ENCODE data around the gene EXOC7. TPM values are rescaled to one million over a fixed set of nuclear protein-coding genes. Genes with fewer than 3 reads are reported as not detected.

Gene EXOC7
- total and polyA plus RNA-seq, 2 of the 4 experiments (the other 2 are of a cell fraction) = 85.9 to 118 TPM

DNA sequence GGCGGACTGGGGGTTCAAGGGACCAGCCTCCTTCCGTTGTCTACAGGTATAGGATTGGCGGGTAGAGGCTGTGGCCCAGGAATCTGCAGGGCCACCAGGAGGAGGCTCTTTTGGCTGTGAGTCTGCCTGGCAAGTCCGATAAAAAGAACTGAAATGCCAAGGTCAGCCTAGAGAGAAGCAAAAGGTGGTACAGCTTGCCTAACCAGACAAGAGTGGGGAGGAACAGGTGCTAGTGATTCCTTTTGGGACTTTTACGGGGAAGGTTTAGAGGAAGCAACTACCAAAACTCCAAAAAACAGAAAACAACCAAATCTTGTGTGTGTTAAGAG lies 70.8 kb downstream of the EXOC7 start:
- Histone ChIP-seq H3K56ac (ENCODE audit: extremely low read depth, insufficient read depth, low read length) (no peak overlapping the region), H3K14ac (replicated peaks; ENCODE audit: low read depth, low read length) (no peak overlapping the region), H4K5ac (ENCODE audit: low read depth, low read length) (no peak overlapping the region), H3K79me1 (ENCODE audit: low read depth in 1 of 2, low read length in 2 of 2) (no peaks in the 10 kb centered on the region), H3K9me3 (ENCODE audit: control insufficient read depth, insufficient read depth, low read length) (no peaks in the 10 kb centered on the region), H2AFZ (replicated peaks; ENCODE audit: low read length, poor library complexity) (no peak overlapping the region), H3K4me3 (ENCODE audit: insufficient read depth, low read depth, low read length) (no peak overlapping the region), H2BK120ac (ENCODE audit: low read depth, low read length) (no peak overlapping the region), H2BK15ac (ENCODE audit: low read depth, low read length) (no peak overlapping the region), H3K4me1 (ENCODE audit: control insufficient read depth, insufficient read depth, low read length) (peaks cover 2% of the 10 kb centered on the region; the same call in 1 of the 2 replicates), H4K91ac (ENCODE audit: insufficient read depth, low read depth, low read length) (no peak overlapping the region), H2BK5ac (ENCODE audit: low read depth, low read length, poor library complexity, severe bottlenecking) (no peak overlapping the region), H3K9me1 (ENCODE audit: insufficient read depth, low read length) (no peaks in the 10 kb centered on the region; the same call in 1 of the 2 replicates), H4K20me1 (ENCODE audit: insufficient read depth, low read length) (no peaks in the 10 kb centered on the region), H2BK20ac (ENCODE audit: low read depth, low read length) (no peak overlapping the region), H3K23ac (ENCODE audit: low read depth, low read length) (no peak overlapping the region), H3K18ac (ENCODE audit: low read depth, low read length) (no peak overlapping the region), H2AK5ac (ENCODE audit: low read depth, low read length) (no peak overlapping the region), H4K8ac (ENCODE audit: low read depth in 2 of 2, low read length in 2 of 2) (no peak overlapping the region), H2AK9ac (replicated peaks; ENCODE audit: low read depth, low read length, poor library complexity) (no peak overlapping the region), H3K4ac (ENCODE audit: low read depth, low read length) (no peak overlapping the region), H3K27ac (ENCODE audit: insufficient read depth, low read length) (no peak overlapping the region), H3K4me2 (ENCODE audit: low read depth, low read length) (no peak overlapping the region), H3K9ac (ENCODE audit: low read depth, low read length) (no peak overlapping the region), H3K36me3 (ENCODE audit: control insufficient read depth, insufficient read depth, low read length) (0 out of 2 replicates have a peak, but pooled peaks cover 2% of the 10 kb centered on the region), H3K27me3 (ENCODE audit: control insufficient read depth, insufficient read depth, low read length) (no peaks in the 10 kb centered on the region)
- in situ Hi-C loops (cut with MboI; ENCODE audit: low sequenced_read_pairs) (no loop called here), intact Hi-C loops (cut with micrococcal nuclease) (no loop called here), dilution Hi-C loops (cut with HindIII; ENCODE audit: low sequenced_read_pairs, unreplicated experiment) (no loop called here)
- ChIA-PET CTCF (no interaction called here), POLR2A (ENCODE audit: unreplicated experiment) (no interaction called here)
- ATAC-seq (ENCODE audit: low read depth) (no peak), DNase-seq (no peak)
- BruUV-seq (replicated peaks) = no TSS peak
- no peak for TF ChIP-seq NFE2L2 (IDR thresholded peaks at IDR 0.05; ENCODE audit: low read depth, low read length)
- TF ChIP-seq SMC3 (IDR thresholded peaks at IDR 0.05; ENCODE audit: low read depth, low read length) = no peak
- no peak for TF ChIP-seq MAFK (IDR thresholded peaks at IDR 0.05; ENCODE audit: low read depth, low read length)
- TF ChIP-seq FOS (IDR thresholded peaks at IDR 0.05; ENCODE audit: low read depth, low read length) = no peak
- TF ChIP-seq BHLHE40 (IDR thresholded peaks at IDR 0.05; ENCODE audit: low read depth, low read length) = no peak
- TF ChIP-seq CHD1 (IDR thresholded peaks at IDR 0.05; ENCODE audit: low read depth, low read length) = no peak
- TF ChIP-seq POLR2A (IDR thresholded peaks at IDR 0.05; ENCODE audit: low read depth, low read length) = no peak
- no peak for TF ChIP-seq RAD21 (IDR thresholded peaks at IDR 0.05; ENCODE audit: low read length)
- no peak for TF ChIP-seq USF2 (IDR thresholded peaks at IDR 0.05; ENCODE audit: low read depth, low read length)
- TF ChIP-seq CEBPB (IDR thresholded peaks at IDR 0.05; ENCODE audit: low read depth, low read length) = no peak
- no CpG with 5 or more reads among the region's 5 CpGs for WGBS, 2 experiments (ENCODE audit: extremely low coverage in 2 of 2, insufficient read length in 1 of 2)

Measured in IMR-90 (cell line).